ENCODE data around the gene DNAJC12. TPM values are rescaled to one million over a fixed set of nuclear protein-coding genes. Genes with fewer than 3 reads are reported as not detected.
A peak's percentile ranks its signal among the peaks of the same experiment; 100 is the strongest.

The DNAJC12 gene
- total and polyA plus RNA-seq, 2 of the 8 experiments (the other 6 are each of a cell fraction or from before 2014, with no cell fraction given), result 0.86 to 4.2 TPM

DNA sequence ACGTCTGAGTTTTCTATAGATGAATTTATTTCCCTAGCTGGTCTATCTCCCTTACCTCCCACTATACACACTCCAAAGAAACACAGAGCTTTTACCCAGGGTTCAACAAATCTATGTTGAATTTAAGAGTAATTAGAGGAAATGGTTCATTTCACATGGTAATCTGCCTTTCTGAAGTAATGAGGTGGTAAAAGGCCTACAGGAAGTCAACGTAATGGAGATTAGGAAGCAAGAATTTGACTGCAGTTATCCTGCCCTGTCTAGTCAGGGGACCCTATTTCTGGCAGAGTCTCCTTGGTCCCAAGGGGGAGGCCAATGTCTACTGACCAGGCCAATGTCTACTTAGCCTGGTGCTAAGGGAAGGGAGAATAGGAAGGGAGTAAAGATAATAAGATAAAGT, 25.1 kb upstream of the DNAJC12 start:
- Histone ChIP-seq H3K79me1 (ENCODE audit: low read depth, low read length) (no peaks in the 10 kb centered on the region), H3K56ac (replicated peaks; ENCODE audit: insufficient read length, low read depth, low read length) (no peak overlapping the region), H4K20me1 (replicated peaks in 1 of 2; ENCODE audit: control insufficient read depth in 1 of 2, insufficient read depth in 2 of 2, low read length in 2 of 2) (no peaks in the 10 kb centered on the region), H2BK5ac (ENCODE audit: low read depth, low read length) (peak overlapping the region; percentile 84; the same call in 1 of the 2 replicates), H3K4ac (replicated peaks; ENCODE audit: insufficient read length, low read depth, low read length) (peak overlapping the region; percentile 75), H4K5ac (ENCODE audit: insufficient read length, low read depth, low read length) (peak overlapping the region; percentile 88), H3K9ac (replicated peaks in 1 of 4; ENCODE audit: extremely low read depth in 1 of 4, low read depth in 3 of 4, low read length in 3 of 4) (no peak overlapping the region), H3K4me1 (replicated peaks in 1 of 4; ENCODE audit: control insufficient read depth in 3 of 4, insufficient read depth in 4 of 4, low read length in 3 of 4) (peaks cover 2 to 11% (median 10%) of the 10 kb centered on the region in 4 experiments; a peak in 6 of 7 replicates), H3K18ac (ENCODE audit: extremely low read depth, low read length) (peak overlapping the region; percentile 84), H4K8ac (ENCODE audit: extremely low read depth, insufficient read depth, low read length) (no peak overlapping the region), H3K27ac (ENCODE audit: low read depth, low read length) (no peak overlapping the region; the same call in 1 of the 2 replicates), H2BK15ac (ENCODE audit: low read length) (no peak overlapping the region), H3K23ac (ENCODE audit: insufficient read length) (no peak overlapping the region), H2BK120ac (replicated peaks; ENCODE audit: low read depth, low read length) (peak overlapping the region; percentile 96), H2BK20ac (ENCODE audit: low read length) (no peak overlapping the region), H3K23me2 (ENCODE audit: low read depth, low read length) (no peaks in the 10 kb centered on the region), H3K36me3 (ENCODE audit: control insufficient read depth in 2 of 4, insufficient read depth in 4 of 4, low read length in 3 of 4) (no peaks in the 10 kb centered on the region), H3K14ac (ENCODE audit: insufficient read length) (no peak overlapping the region), H3K4me3 (ENCODE audit: extremely low read depth in 1 of 4, insufficient read depth in 2 of 4, low read depth in 3 of 4, low read length in 4 of 4) (peak overlapping the region in 1 of 4 experiments; percentile 48; a peak in 1 of 8 replicates), H3K79me2 (ENCODE audit: control insufficient read depth in 1 of 2, insufficient read depth in 2 of 2, low read length in 2 of 2) (peaks cover 0 to 10% of the 10 kb centered on the region in 2 experiments; a peak in 1 of 4 replicates), H2AK5ac (ENCODE audit: low read depth, low read length) (no peak overlapping the region), H4K91ac (replicated peaks; ENCODE audit: insufficient read length, low read length) (peak overlapping the region; percentile 93), H3K4me2 (ENCODE audit: insufficient read depth in 1 of 2, low read depth in 2 of 2, low read length in 2 of 2) (peak overlapping the region in 1 of 2 experiments; percentile 47; a peak in 2 of 4 replicates), H2AFZ (ENCODE audit: low read length) (peak overlapping the region; percentile 10; the same call in 1 of the 2 replicates), H3K27me3 (replicated peaks in 1 of 4; ENCODE audit: control insufficient read depth in 3 of 4, extremely low read depth in 1 of 4, insufficient read depth in 3 of 4, low read length in 3 of 4) (no peaks in the 10 kb centered on the region; a peak in 1 of 7 replicates), H3K9me3 (ENCODE audit: insufficient read depth in 2 of 2, low read depth in 1 of 2, low read length in 1 of 2) (no peaks in the 10 kb centered on the region), H2BK12ac (ENCODE audit: low read depth, low read length) (peak overlapping the region; percentile 96; the same call in 1 of the 2 replicates)
- FAIRE-seq (no peak), DNase-seq (ENCODE audit: low read depth in 1 of 2, low spot score in 2 of 2) (no peak)
- 45% methylated on average over 2 of the region's 2 CpGs; no CpG with 5 or more reads in 1 of the 2 experiments for WGBS, 2 experiments (ENCODE audit: extremely low coverage in 1 of 2, insufficient coverage in 1 of 2, insufficient read length in 1 of 2, insufficient replicate concordance in 2 of 2, low coverage in 1 of 2, low lambda C conversion rate in 2 of 2, missing lambda C conversion rate in 1 of 2)
- TF ChIP-seq HDAC6 (IDR thresholded peaks at IDR 0.05; ENCODE audit: low read depth, low read length), result no peak
- TF ChIP-seq SIRT6 (IDR thresholded peaks at IDR 0.05; ENCODE audit: low read length), result no peak
- no peak for TF ChIP-seq SAP30 (IDR thresholded peaks at IDR 0.05; ENCODE audit: insufficient read depth, insufficient replicate concordance, low read length)
- no peak for TF ChIP-seq TAF7 (optimal IDR thresholded peaks at IDR 0.05; ENCODE audit: borderline replicate concordance, low read depth, low read length)
- TF ChIP-seq, protein P1, sequence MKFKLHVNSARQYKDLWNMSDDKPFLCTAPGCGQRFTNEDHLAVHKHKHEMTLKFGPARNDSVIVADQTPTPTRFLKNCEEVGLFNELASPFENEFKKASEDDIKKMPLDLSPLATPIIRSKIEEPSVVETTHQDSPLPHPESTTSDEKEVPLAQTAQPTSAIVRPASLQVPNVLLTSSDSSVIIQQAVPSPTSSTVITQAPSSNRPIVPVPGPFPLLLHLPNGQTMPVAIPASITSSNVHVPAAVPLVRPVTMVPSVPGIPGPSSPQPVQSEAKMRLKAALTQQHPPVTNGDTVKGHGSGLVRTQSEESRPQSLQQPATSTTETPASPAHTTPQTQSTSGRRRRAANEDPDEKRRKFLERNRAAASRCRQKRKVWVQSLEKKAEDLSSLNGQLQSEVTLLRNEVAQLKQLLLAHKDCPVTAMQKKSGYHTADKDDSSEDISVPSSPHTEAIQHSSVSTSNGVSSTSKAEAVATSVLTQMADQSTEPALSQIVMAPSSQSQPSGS (IDR thresholded peaks at IDR 0.05; ENCODE audit: low read length), result no peak
- no peak for TF ChIP-seq SP4 (IDR thresholded peaks at IDR 0.05; ENCODE audit: low read length)
- ChIA-PET POLR2A (ENCODE audit: partially characterized antibody) (interaction anchor here (0.7 to 4.3 kb wide), 5 partner anchors 13 to 71 kb away, joined by 3 to 41 read pairs (median 4); partner anchors contain the start of gene SIRT1), CTCF (ENCODE audit: partially characterized antibody) (interaction anchor here (0.7 to 2.3 kb wide), 5 partner anchors 9 to 56 kb away, joined by 3 to 5 read pairs (median 4); no protein-coding TSS in a partner anchor)
